Duodenal mucosa (tissue), 2 donors: ENCODE data around the gene DENR.

Source experiments
- H3K27ac ChIP-seq: one replicate; pipeline ENCODE4 v1.7.0; 2013; ENCODE audit warnings: low read depth, low read length
- H3K27me3 ChIP-seq, 2 donors: one replicate each; pipeline ENCODE4 v1.7.0; 2013; ENCODE audit warnings: low read length in 2 of 2, control low read depth in 1 of 2; ENCODE audit not compliant: insufficient read depth in 2 of 2, control insufficient read depth in 1 of 2
- H3K36me3 ChIP-seq, 2 donors: one replicate each; pipeline ENCODE4 v1.7.0; 2013; ENCODE audit warnings: low read length in 2 of 2, control low read depth in 1 of 2; ENCODE audit not compliant: insufficient read depth in 2 of 2, control insufficient read depth in 1 of 2
- H3K4me1 ChIP-seq, 2 donors: one replicate each; pipeline ENCODE4 v1.7.0; 2013; ENCODE audit warnings: low read length in 2 of 2, control low read depth in 1 of 2; ENCODE audit not compliant: insufficient read depth in 2 of 2, control insufficient read depth in 1 of 2
- H3K4me3 ChIP-seq, 2 donors: one replicate each; pipeline ENCODE4 v1.7.0; 2013; ENCODE audit warnings: low read length in 2 of 2, low read depth in 1 of 2
- H3K9ac ChIP-seq, 2 donors: one replicate each; pipeline ENCODE4 v1.7.0; 2013; ENCODE audit warnings: low read length in 2 of 2, low read depth in 1 of 2
- H3K9me3 ChIP-seq, 2 donors: one replicate each; pipeline ENCODE4 v1.7.0; 2013; ENCODE audit warnings: low read length in 2 of 2, control low read depth in 1 of 2; ENCODE audit not compliant: control insufficient read depth in 1 of 2

Gene DENR

GRCh38 chr12:122811777-122812176 lies 59.2 kb downstream of the DENR start:
- no peak overlapping the region for H3K27ac ChIP-seq
- no peaks in the 10 kb centered on the region for H3K36me3 ChIP-seq
- no peak overlapping the region for H3K4me3 ChIP-seq
- no peaks in the 10 kb centered on the region for H3K27me3 ChIP-seq
- H3K9ac ChIP-seq: no peak overlapping the region
- no peaks in the 10 kb centered on the region for H3K9me3 ChIP-seq
- H3K4me1 ChIP-seq: no peaks in the 10 kb centered on the region

- Histone ChIP-seq H3K9ac (no peak overlapping the region), H3K27ac (no peak overlapping the region), H3K27me3 (no peaks in the 10 kb centered on the region)
These were observed 60.7 kb downstream of the DENR start for GRCh38 chr12:122813310-122813713.

GRCh38 chr12:122819209-122819785 lies 66.7 kb downstream of the DENR start:
- Histone ChIP-seq H3K9me3 (no peaks in the 10 kb centered on the region), H3K4me3 (no peak overlapping the region), H3K9ac (no peak overlapping the region)

More at GRCh38 chr12:122813310-122813713, 60.7 kb downstream of the DENR start:
- H3K4me1 ChIP-seq: no peaks in the 10 kb centered on the region
- H3K4me3 ChIP-seq: no peak overlapping the region
- H3K36me3 ChIP-seq: no peaks in the 10 kb centered on the region
- H3K9me3 ChIP-seq: no peaks in the 10 kb centered on the region

GRCh38 chr12:122820138-122820537 lies 67.5 kb downstream of the DENR start:
- no peak overlapping the region for H3K27ac ChIP-seq
- H3K27me3 ChIP-seq: no peaks in the 10 kb centered on the region
- no peak overlapping the region for H3K4me3 ChIP-seq
- H3K36me3 ChIP-seq: no peaks in the 10 kb centered on the region
- no peaks in the 10 kb centered on the region for H3K9me3 ChIP-seq
- H3K4me1 ChIP-seq: peaks cover 0 to 4% of the 10 kb centered on the region in 2 donors
- H3K9ac ChIP-seq: no peak overlapping the region

More at GRCh38 chr12:122819209-122819785, 66.7 kb downstream of the DENR start:
- H3K27me3 ChIP-seq: no peaks in the 10 kb centered on the region
- H3K4me1 ChIP-seq: peaks cover 0 to 4% of the 10 kb centered on the region in 2 donors
- H3K36me3 ChIP-seq: no peaks in the 10 kb centered on the region
- H3K27ac ChIP-seq: no peak overlapping the region
